Fibroblast of villous mesenchyme (primary cell): Measurements from ENCODE around the gene ATF7. TPM values are rescaled to one million over a fixed set of nuclear protein-coding genes. Genes with fewer than 3 reads are reported as not detected.

ENCODE experiments used
- DNase-seq: peaks from one replicate; pipeline ENCODE4 v3.0.0-alpha.2; 2010; ENCODE audit warnings: low read depth
- H3K4me3 ChIP-seq: 2 replicates; pipeline ENCODE4 v1.5.1; 2011; ENCODE audit warnings: low read depth, mild to moderate bottlenecking, low read length
- total RNA-seq: library from RNA; depleted of rRNA; stranded (reverse); fragments of >200 nt; gene quantifications from 2 replicates; pipeline ENCODE4 v1.2.3, GENCODE V29; 2012
- TF ChIP-seq, protein P1 (sequence below): IDR thresholded peaks from 2 replicates; pipeline ENCODE4 v1.5.1; 2012; ENCODE audit warnings: low read depth, mild to moderate bottlenecking, low read length; ENCODE audit not compliant: insufficient read depth

Gene ATF7
- total RNA-seq, 1 donor = 14.7 TPM

DNA sequence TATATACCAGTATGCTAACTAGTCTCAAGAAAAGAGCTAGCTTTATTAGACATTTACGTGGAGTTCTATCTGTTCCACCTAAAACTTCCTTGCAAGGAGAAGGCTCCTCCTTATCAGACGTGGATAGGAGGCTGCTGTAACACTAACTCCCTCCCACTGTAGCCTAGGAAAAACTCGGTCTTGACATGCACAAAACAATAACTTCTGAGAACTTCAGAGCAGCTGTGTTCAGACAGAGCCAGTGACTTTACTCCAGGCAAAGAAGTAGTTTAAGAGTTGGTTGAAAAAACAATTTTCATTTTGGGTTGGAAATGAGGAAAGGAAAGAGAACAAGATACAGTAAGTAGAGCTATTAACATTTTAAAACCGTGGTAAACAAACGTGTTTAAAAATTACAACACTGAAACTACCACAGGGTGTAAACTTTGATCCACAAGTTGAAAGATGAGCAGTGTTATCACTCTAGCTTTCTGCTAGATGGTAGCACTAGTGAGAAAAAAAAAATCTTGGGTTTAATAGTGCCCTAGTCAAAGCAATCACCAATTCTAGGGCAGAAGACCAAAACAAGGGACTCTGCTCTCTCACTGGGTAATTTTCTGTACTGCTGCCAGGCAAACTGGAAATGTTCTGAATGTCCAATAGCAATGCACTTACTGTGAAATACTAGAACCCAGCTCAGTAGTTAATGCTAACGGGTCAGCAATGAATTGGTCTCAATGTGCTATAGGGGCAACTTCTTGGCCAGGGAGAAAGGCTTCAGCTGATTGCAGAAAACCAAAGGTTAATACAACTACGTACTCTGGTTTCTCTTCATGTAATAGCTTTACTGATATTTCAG lies 2.4 kb downstream of the ATF7 start:
- peak; percentile 77 for DNase-seq
- H3K4me3 ChIP-seq = peak overlapping the region; percentile 82

DNA sequence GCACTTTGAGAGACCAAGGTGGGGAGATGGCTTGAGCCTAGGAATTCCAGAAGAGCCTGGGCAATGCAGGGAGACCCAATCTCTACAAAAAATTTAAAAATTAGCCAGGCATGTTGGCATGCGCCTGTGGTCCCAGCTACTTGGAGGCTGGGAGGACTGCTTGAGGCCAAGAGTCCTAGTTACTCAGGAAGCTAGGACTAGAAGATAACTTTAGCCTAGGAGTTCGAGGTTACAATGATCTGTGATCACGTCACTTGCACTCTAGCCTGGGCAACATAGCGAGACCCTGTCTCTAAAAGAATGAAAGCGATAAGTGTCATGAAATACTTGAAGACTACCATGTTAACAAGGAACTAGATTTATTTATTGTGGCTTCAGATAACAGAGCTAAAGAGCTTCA lies 3.5 kb downstream of the ATF7 start:
- TF ChIP-seq, protein P1, sequence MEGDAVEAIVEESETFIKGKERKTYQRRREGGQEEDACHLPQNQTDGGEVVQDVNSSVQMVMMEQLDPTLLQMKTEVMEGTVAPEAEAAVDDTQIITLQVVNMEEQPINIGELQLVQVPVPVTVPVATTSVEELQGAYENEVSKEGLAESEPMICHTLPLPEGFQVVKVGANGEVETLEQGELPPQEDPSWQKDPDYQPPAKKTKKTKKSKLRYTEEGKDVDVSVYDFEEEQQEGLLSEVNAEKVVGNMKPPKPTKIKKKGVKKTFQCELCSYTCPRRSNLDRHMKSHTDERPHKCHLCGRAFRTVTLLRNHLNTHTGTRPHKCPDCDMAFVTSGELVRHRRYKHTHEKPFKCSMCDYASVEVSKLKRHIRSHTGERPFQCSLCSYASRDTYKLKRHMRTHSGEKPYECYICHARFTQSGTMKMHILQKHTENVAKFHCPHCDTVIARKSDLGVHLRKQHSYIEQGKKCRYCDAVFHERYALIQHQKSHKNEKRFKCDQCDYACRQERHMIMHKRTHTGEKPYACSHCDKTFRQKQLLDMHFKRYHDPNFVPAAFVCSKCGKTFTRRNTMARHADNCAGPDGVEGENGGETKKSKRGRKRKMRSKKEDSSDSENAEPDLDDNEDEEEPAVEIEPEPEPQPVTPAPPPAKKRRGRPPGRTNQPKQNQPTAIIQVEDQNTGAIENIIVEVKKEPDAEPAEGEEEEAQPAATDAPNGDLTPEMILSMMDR = no peak

More for the DNA sequence above, 2.4 kb downstream of the ATF7 start:
- TF ChIP-seq, protein P1 = no peak

DNA sequence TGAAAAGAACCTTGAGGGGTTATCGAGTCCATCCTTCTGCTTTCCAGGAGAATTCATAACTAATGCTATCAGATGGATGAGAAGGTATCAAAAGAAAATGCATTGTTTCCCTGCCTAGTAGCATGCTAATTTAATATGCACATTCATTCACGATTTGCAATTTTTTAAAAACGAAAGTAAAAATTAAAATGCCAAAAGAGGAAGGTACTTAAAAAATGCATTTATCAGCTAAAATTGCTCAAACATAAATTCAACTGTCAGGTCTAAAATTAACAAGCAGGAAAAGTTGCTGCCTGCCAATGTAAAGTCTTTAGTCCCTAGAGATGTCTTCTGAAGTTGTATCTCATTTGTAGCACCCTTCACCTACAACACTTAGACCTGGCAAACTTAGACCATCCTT lies 7.9 kb downstream of the ATF7 start:
- DNase-seq = peak; percentile 13
- peak overlapping the region; percentile 32 for H3K4me3 ChIP-seq

More for the DNA sequence above, 3.5 kb downstream of the ATF7 start:
- no peak for DNase-seq
- no peak overlapping the region for H3K4me3 ChIP-seq

GRCh38 chr12:53617700-53618099 lies 8.5 kb downstream of the ATF7 start:
- H3K4me3 ChIP-seq = no peak overlapping the region
- TF ChIP-seq, protein P1 = no peak
- DNase-seq = no peak

More for the DNA sequence above, 7.9 kb downstream of the ATF7 start:
- TF ChIP-seq, protein P1 = no peak

GRCh38 chr12:53616950-53617349 lies 9.2 kb downstream of the ATF7 start:
- H3K4me3 ChIP-seq = no peak overlapping the region
- TF ChIP-seq, protein P1 = no peak
- no peak for DNase-seq

DNA sequence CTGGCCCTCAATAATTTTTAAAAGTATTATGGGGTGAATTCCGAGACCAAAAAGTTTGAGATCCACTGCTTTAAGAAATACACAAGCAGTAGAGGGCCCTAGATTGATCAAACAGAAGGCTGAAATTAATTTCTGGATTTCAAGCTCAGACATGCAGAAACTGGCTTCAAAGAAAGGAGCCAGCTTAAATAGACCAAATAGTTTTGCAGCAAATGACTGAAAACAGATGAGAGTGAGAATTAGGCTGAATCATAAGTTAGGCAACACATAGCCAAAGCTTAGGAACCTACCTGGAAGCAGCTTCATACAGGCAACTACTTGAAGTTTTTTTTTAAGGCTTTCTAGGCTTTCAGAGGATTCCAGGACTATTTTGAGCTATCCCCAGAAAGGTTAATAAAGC lies 12.4 kb downstream of the ATF7 start:
- DNase-seq = peak; percentile 28
- TF ChIP-seq, protein P1 = no peak
- H3K4me3 ChIP-seq = no peak overlapping the region
